Astrocyte of the spinal cord (primary cell): ENCODE results near the gene ETV5.

Experiments used
- DNase-seq: peaks from one replicate; pipeline ENCODE4 v3.0.0; 2011; ENCODE audit warnings: low read depth, low spot score
- H3K4me3 ChIP-seq: 2 replicates; pipeline ENCODE4 v1.5.1; 2011; ENCODE audit warnings: low read depth, mild to moderate bottlenecking, low read length, moderate library complexity
- CTCF ChIP-seq: IDR thresholded peaks from 2 replicates; pipeline ENCODE4 v1.5.1; 2012; ENCODE audit warnings: low read depth, mild to moderate bottlenecking, low read length, inconsistent platforms
- in situ Hi-C: cut with HindIII; loops from 2 replicates; pipeline ENCODE4 v1.10.0; 2017; ENCODE audit warnings: low sequenced_read_pairs

The ETV5 gene

GRCh38 chr3:186105543-186105942 is 3.3 kb downstream of the ETV5 start:
- no peak overlapping the region for H3K4me3 ChIP-seq
- DNase-seq: no peak
- in situ Hi-C loops: no loop called here
- no peak for TF ChIP-seq CTCF

GRCh38 chr3:186102687-186103086 is 6.2 kb downstream of the ETV5 start:
- H3K4me3 ChIP-seq: no peak overlapping the region
- no peak for DNase-seq
- in situ Hi-C loops: no loop called here
- TF ChIP-seq CTCF: no peak

GRCh38 chr3:186100398-186100797 is 8.5 kb downstream of the ETV5 start:
- no peak for TF ChIP-seq CTCF
- in situ Hi-C loops: no loop called here
- no peak overlapping the region for H3K4me3 ChIP-seq
- DNase-seq: no peak

GRCh38 chr3:186099178-186099577 is 9.7 kb downstream of the ETV5 start:
- in situ Hi-C loops: no loop called here
- no peak for TF ChIP-seq CTCF
- no peak overlapping the region for H3K4me3 ChIP-seq

GRCh38 chr3:186098740-186099139 is 10.1 kb downstream of the ETV5 start:
- in situ Hi-C loops: no loop called here
- TF ChIP-seq CTCF: no peak
- peak; percentile 9 for DNase-seq
- no peak overlapping the region for H3K4me3 ChIP-seq

More at GRCh38 chr3:186099178-186099577, 9.7 kb downstream of the ETV5 start:
- DNase-seq: peak; percentile 78

- in situ Hi-C loops: no loop called here
- TF ChIP-seq CTCF: no peak
- peak overlapping the region; percentile 21 for H3K4me3 ChIP-seq
- peak; percentile 93 for DNase-seq
These were observed 11.0 kb downstream of the ETV5 start for GRCh38 chr3:186097663-186098451.

- DNase-seq: peak; percentile 1
- no peak for TF ChIP-seq CTCF
- in situ Hi-C loops: no loop called here
- peak overlapping the region; percentile 21 for H3K4me3 ChIP-seq
These were observed 11.6 kb downstream of the ETV5 start for GRCh38 chr3:186097317-186097662.
